ENCODE data around the gene POLD1. TPM values are rescaled to one million over a fixed set of nuclear protein-coding genes. Genes with fewer than 3 reads are reported as not detected.

Gene POLD1
- total and polyA plus RNA-seq, 2 of the 13 experiments (the other 11 are each of a cell fraction or from before 2014, with no cell fraction given): 17.4 to 54.0 TPM

- TF ChIP-seq ZBTB44 (CRISPR knock-in tag; IDR thresholded peaks at IDR 0.05): no peak
- TF ChIP-seq E2F5 (CRISPR knock-in tag; conservative IDR thresholded peaks at IDR 0.05): no peak
- TF ChIP-seq GTF3A (CRISPR knock-in tag; conservative IDR thresholded peaks at IDR 0.05): no peak
- no peak for TF ChIP-seq RFX5 (IDR thresholded peaks at IDR 0.05; ENCODE audit: low read depth, low read length)
- no peak for TF ChIP-seq ZNF333 (CRISPR knock-in tag; IDR thresholded peaks at IDR 0.05; ENCODE audit: borderline replicate concordance)
- no peak for TF ChIP-seq ZNF512B (CRISPR knock-in tag; IDR thresholded peaks at IDR 0.05; ENCODE audit: borderline replicate concordance)
- TF ChIP-seq ZNF484 (CRISPR knock-in tag; IDR thresholded peaks at IDR 0.05; ENCODE audit: borderline replicate concordance, low read depth): no peak
- peak; percentile 76 for TF ChIP-seq ZBTB38 (CRISPR knock-in tag; IDR thresholded peaks at IDR 0.05)
- no peak for TF ChIP-seq ZNF773 (CRISPR knock-in tag; IDR thresholded peaks at IDR 0.05; ENCODE audit: borderline replicate concordance)
- no peak for TF ChIP-seq ZNF878 (CRISPR knock-in tag; IDR thresholded peaks at IDR 0.05)
- no peak for TF ChIP-seq NPAS2 (CRISPR knock-in tag; IDR thresholded peaks at IDR 0.05; ENCODE audit: borderline replicate concordance)
- TF ChIP-seq ZNF781 (CRISPR knock-in tag; IDR thresholded peaks at IDR 0.05; ENCODE audit: borderline replicate concordance, not compliant biosample characterization): no peak
- TF ChIP-seq PAXIP1 (CRISPR knock-in tag; conservative IDR thresholded peaks at IDR 0.05): peak; percentile 76
- no peak for TF ChIP-seq ZNF558 (CRISPR knock-in tag; IDR thresholded peaks at IDR 0.05; ENCODE audit: borderline replicate concordance)
- peak; percentile 78 for TF ChIP-seq ZFY (CRISPR knock-in tag; IDR thresholded peaks at IDR 0.05)
- no peak for TF ChIP-seq CENPT (CRISPR knock-in tag; IDR thresholded peaks at IDR 0.05; ENCODE audit: low read depth)
- TF ChIP-seq PHF20 (CRISPR knock-in tag; IDR thresholded peaks at IDR 0.05): peak; percentile 56
- TF ChIP-seq ETV5 (CRISPR knock-in tag; IDR thresholded peaks at IDR 0.05; ENCODE audit: borderline replicate concordance): peak; percentile 62; the same call in 1 of the 2 replicates
Observed at GRCh38 chr19:50349277-50350057, 34.7 kb upstream of the POLD1 start (continued).

All from HepG2 (cell line).